IMR-90 (cell line): ENCODE results near the gene TNFRSF11A. TPM values are rescaled to one million over a fixed set of nuclear protein-coding genes. Genes with fewer than 3 reads are reported as not detected.

Experiments used
- ATAC-seq: fragments of 200-7000 bp; cut with Tn5 transposase; 2 replicates; pipeline ENCODE4 v1.9.1; 2020; ENCODE audit warnings: low read depth, mild to moderate bottlenecking, moderate library complexity
- BruUV-seq: library from RNA; stranded (reverse); fragments of 400-500 nt; replicated peaks from 2 replicates; lab custom pipeline; 2021; lab: Mats Ljungman, UMichigan
- CTCF ChIA-PET: fragments of 300-600 bp; formaldehyde crosslinking; extraction: SDS; loops from one replicate; lab custom pipeline; 2021; ENCODE audit warnings: antibody characterized with exemption; lab: Yijun Ruan, JAX
- POLR2A ChIA-PET: fragments of 300-600 bp; sonication (Branson Sonifier 250); formaldehyde crosslinking; loops from one replicate; lab custom pipeline; 2022; ENCODE audit warnings: antibody characterized with exemption; ENCODE audit not compliant: unreplicated experiment; lab: Charles Lee
- DNase-seq: peaks from one replicate; pipeline ENCODE4 v3.0.0; 2013
- H2AFZ ChIP-seq: replicated peaks from 2 replicates; pipeline ENCODE3; 2013; ENCODE audit warnings: low read length, mild to moderate bottlenecking; ENCODE audit not compliant: poor library complexity
- H2AK5ac ChIP-seq: 2 replicates; pipeline ENCODE4 v1.6.1; 2013; ENCODE audit warnings: low read depth, low read length, inconsistent platforms
- H2AK9ac ChIP-seq: replicated peaks from 2 replicates; pipeline ENCODE3; 2013; ENCODE audit warnings: mild to moderate bottlenecking, low read depth, low read length, moderate library complexity; ENCODE audit not compliant: poor library complexity
- H2BK120ac ChIP-seq: 2 replicates; pipeline ENCODE4 v1.6.1; 2013; ENCODE audit warnings: low read depth, low read length, inconsistent platforms
- H2BK15ac ChIP-seq: 3 replicates; pipeline ENCODE4 v1.6.1; 2013; ENCODE audit warnings: low read depth, low read length, inconsistent platforms
- H2BK20ac ChIP-seq: 2 replicates; pipeline ENCODE4 v1.6.1; 2013; ENCODE audit warnings: low read depth, mild to moderate bottlenecking, inconsistent platforms, low read length, moderate library complexity
- H2BK5ac ChIP-seq: 2 replicates; pipeline ENCODE4 v1.6.1; 2013; ENCODE audit warnings: mild to moderate bottlenecking, low read depth, low read length, inconsistent platforms; ENCODE audit not compliant: poor library complexity, severe bottlenecking
- H3K14ac ChIP-seq: replicated peaks from 2 replicates; pipeline ENCODE4 v1.6.1; 2013; ENCODE audit warnings: low read depth, low read length, inconsistent platforms
- H3K18ac ChIP-seq: 2 replicates; pipeline ENCODE4 v1.6.1; 2013; ENCODE audit warnings: low read depth, low read length, control low read depth
- H3K23ac ChIP-seq: 2 replicates; pipeline ENCODE4 v1.6.1; 2013; ENCODE audit warnings: low read depth, low read length, inconsistent platforms
- H3K27ac ChIP-seq: 2 replicates; pipeline ENCODE4 v1.5.1; 2013; ENCODE audit warnings: mild to moderate bottlenecking, control low read depth, low read length; ENCODE audit not compliant: insufficient read depth
- H3K27me3 ChIP-seq: 2 replicates; pipeline ENCODE4 v1.6.1; 2013; ENCODE audit warnings: low read length; ENCODE audit not compliant: control insufficient read depth, insufficient read depth
- H3K36me3 ChIP-seq: 2 replicates; pipeline ENCODE4 v1.6.1; 2013; ENCODE audit warnings: low read length, mixed read lengths; ENCODE audit not compliant: control insufficient read depth, insufficient read depth
- H3K4ac ChIP-seq: 2 replicates; pipeline ENCODE4 v1.6.1; 2013; ENCODE audit warnings: low read depth, low read length, inconsistent platforms
- H3K4me1 ChIP-seq: 2 replicates; pipeline ENCODE4 v1.6.1; 2013; ENCODE audit warnings: low read length, mixed read lengths; ENCODE audit not compliant: control insufficient read depth, insufficient read depth
- H3K4me2 ChIP-seq: 2 replicates; pipeline ENCODE4 v1.6.1; 2013; ENCODE audit warnings: low read depth, mild to moderate bottlenecking, control low read depth, low read length, moderate library complexity
- H3K4me3 ChIP-seq: 2 replicates; pipeline ENCODE4 v1.5.1; 2013; ENCODE audit warnings: low read depth, mild to moderate bottlenecking, control low read depth, low read length, moderate library complexity; ENCODE audit not compliant: insufficient read depth
- H3K56ac ChIP-seq: 2 replicates; pipeline ENCODE4 v1.6.1; 2013; ENCODE audit warnings: low read length, inconsistent platforms; ENCODE audit not compliant: insufficient read depth; ENCODE audit errors: extremely low read depth
- H3K79me1 ChIP-seq, 2 experiments: 2 replicates each; pipeline ENCODE4 v1.6.1; 2013; ENCODE audit warnings: low read length in 2 of 2, inconsistent platforms in 1 of 2, low read depth in 1 of 2
- H3K9ac ChIP-seq: 2 replicates; pipeline ENCODE4 v1.6.1; 2013; ENCODE audit warnings: low read depth, low read length, control low read depth
- H3K9me1 ChIP-seq: 2 replicates; pipeline ENCODE4 v1.6.1; 2013; ENCODE audit warnings: low read length, inconsistent platforms; ENCODE audit not compliant: insufficient read depth
- H3K9me3 ChIP-seq: 2 replicates; pipeline ENCODE4 v1.6.1; 2013; ENCODE audit warnings: low read length; ENCODE audit not compliant: control insufficient read depth, insufficient read depth
- H4K20me1 ChIP-seq: 2 replicates; pipeline ENCODE4 v1.6.1; 2013; ENCODE audit warnings: low read length, inconsistent platforms; ENCODE audit not compliant: insufficient read depth
- H4K5ac ChIP-seq: 2 replicates; pipeline ENCODE4 v1.6.1; 2013; ENCODE audit warnings: mild to moderate bottlenecking, low read depth, low read length, control low read depth
- H4K8ac ChIP-seq, 2 experiments: 2 replicates each; pipeline ENCODE4 v1.6.1; 2013; ENCODE audit warnings: low read depth in 2 of 2, low read length in 2 of 2, control low read depth in 1 of 2, inconsistent platforms in 1 of 2
- H4K91ac ChIP-seq: 2 replicates; pipeline ENCODE4 v1.6.1; 2013; ENCODE audit warnings: low read depth, low read length, inconsistent platforms; ENCODE audit not compliant: insufficient read depth
- BHLHE40 ChIP-seq: fragments of 150-350 bp; IDR thresholded peaks from 2 replicates; pipeline ENCODE4 v1.6.1; 2016; ENCODE audit warnings: mild to moderate bottlenecking, low read depth, low read length
- CEBPB ChIP-seq: IDR thresholded peaks from 2 replicates; pipeline ENCODE4 v1.6.1; 2012; ENCODE audit warnings: low read depth, low read length, improper control_type of control experiment
- CHD1 ChIP-seq: IDR thresholded peaks from 2 replicates; pipeline ENCODE4 v1.6.1; 2012; ENCODE audit warnings: low read depth, low read length, improper control_type of control experiment
- FOS ChIP-seq: fragments of 150-350 bp; IDR thresholded peaks from 2 replicates; pipeline ENCODE4 v1.6.1; 2016; ENCODE audit warnings: low read depth, low read length
- MAFK ChIP-seq: IDR thresholded peaks from 2 replicates; pipeline ENCODE4 v1.6.1; 2012; ENCODE audit warnings: low read depth, low read length, improper control_type of control experiment
- MAZ ChIP-seq: IDR thresholded peaks from 2 replicates; pipeline ENCODE4 v1.6.1; 2012; ENCODE audit warnings: low read depth, mild to moderate bottlenecking, low read length, improper control_type of control experiment, moderate library complexity, borderline replicate concordance
- MXI1 ChIP-seq: IDR thresholded peaks from 2 replicates; pipeline ENCODE4 v1.6.1; 2012; ENCODE audit warnings: low read depth, mild to moderate bottlenecking, low read length, moderate library complexity, borderline replicate concordance
- NFE2L2 ChIP-seq: fragments of 150-350 bp; IDR thresholded peaks from 2 replicates; pipeline ENCODE4 v1.6.1; 2016; ENCODE audit warnings: low read depth, mild to moderate bottlenecking, low read length
- POLR2A ChIP-seq: IDR thresholded peaks from 2 replicates; pipeline ENCODE4 v1.6.1; 2012; ENCODE audit warnings: mild to moderate bottlenecking, low read depth, low read length
- RAD21 ChIP-seq: IDR thresholded peaks from 2 replicates; pipeline ENCODE4 v1.6.1; 2012; ENCODE audit warnings: low read length, improper control_type of control experiment
- RCOR1 ChIP-seq: IDR thresholded peaks from 2 replicates; pipeline ENCODE4 v1.6.1; 2012; ENCODE audit warnings: mild to moderate bottlenecking, low read length, improper control_type of control experiment; ENCODE audit not compliant: insufficient replicate concordance
- RFX5 ChIP-seq: IDR thresholded peaks from 2 replicates; pipeline ENCODE4 v1.8.0; 2012; ENCODE audit warnings: low read depth, mild to moderate bottlenecking, low read length, moderate library complexity
- SMC3 ChIP-seq: fragments of 150-350 bp; IDR thresholded peaks from 2 replicates; pipeline ENCODE4 v1.6.1; 2016; ENCODE audit warnings: low read depth, mild to moderate bottlenecking, antibody characterized with exemption, low read length, moderate library complexity
- WGBS, 2 experiments: methylation state at CpG; one replicate each; pipeline versions ENCODE4 v1.1.5 to v1.1.7; 2013; ENCODE audit warnings: missing lambda C conversion rate in 2 of 2; ENCODE audit not compliant: insufficient read length in 1 of 2; ENCODE audit errors: extremely low coverage in 2 of 2; 5-methylcytosine and 5-hydroxymethylcytosine counted together
- dilution Hi-C: fragments of 300-500 bp; cut with HindIII; formaldehyde crosslinking; loops from one replicate; pipeline ENCODE4 v1.14.3; 2018; ENCODE audit warnings: low sequenced_read_pairs; ENCODE audit not compliant: unreplicated experiment
- in situ Hi-C: fragments of 300-500 bp; cut with MboI; formaldehyde crosslinking; loops from 3 replicates; pipeline ENCODE4 v1.14.3; 2019; ENCODE audit warnings: low sequenced_read_pairs, inconsistent platforms, mixed read lengths
- intact Hi-C: fragments of 100-400 bp; cut with micrococcal nuclease; formaldehyde crosslinking; loops from 2 replicates; pipeline ENCODE4 v1.10.0; 2022
- polyA plus RNA-seq, 3 experiments: library from polyadenylated mRNA; depleted of rRNA; stranded (reverse); fragments of >200 nt; gene quantifications; 2 replicates each; pipeline ENCODE4 v1.2.3, GENCODE V29; 2012; ENCODE audit warnings: low replicate concordance in 1 of 3
- total RNA-seq: library from RNA; depleted of rRNA; stranded (reverse); fragments of >200 nt; gene quantifications from 2 replicates; pipeline ENCODE4 v1.2.3, GENCODE V29; 2012
- TF ChIP-seq, protein P1 (sequence below): conservative IDR thresholded peaks from 2 replicates; pipeline ENCODE4 v1.5.1; 2012; ENCODE audit warnings: mild to moderate bottlenecking, low read depth, low read length, improper control_type of control experiment
- TF ChIP-seq, protein P2 (sequence below): fragments of 150-350 bp; IDR thresholded peaks from 2 replicates; pipeline ENCODE4 v1.6.1; 2017; ENCODE audit warnings: mild to moderate bottlenecking, antibody characterized with exemption, low read length, low read depth
- TF ChIP-seq, protein P3 (sequence below): fragments of 150-350 bp; IDR thresholded peaks from 2 replicates; pipeline ENCODE4 v1.6.1; 2016; ENCODE audit warnings: low read depth, mild to moderate bottlenecking, low read length, moderate library complexity, borderline replicate concordance

Gene TNFRSF11A
- total and polyA plus RNA-seq, 2 of the 4 experiments (the other 2 are of a cell fraction) = under 0.01 TPM; not detected in 1

DNA sequence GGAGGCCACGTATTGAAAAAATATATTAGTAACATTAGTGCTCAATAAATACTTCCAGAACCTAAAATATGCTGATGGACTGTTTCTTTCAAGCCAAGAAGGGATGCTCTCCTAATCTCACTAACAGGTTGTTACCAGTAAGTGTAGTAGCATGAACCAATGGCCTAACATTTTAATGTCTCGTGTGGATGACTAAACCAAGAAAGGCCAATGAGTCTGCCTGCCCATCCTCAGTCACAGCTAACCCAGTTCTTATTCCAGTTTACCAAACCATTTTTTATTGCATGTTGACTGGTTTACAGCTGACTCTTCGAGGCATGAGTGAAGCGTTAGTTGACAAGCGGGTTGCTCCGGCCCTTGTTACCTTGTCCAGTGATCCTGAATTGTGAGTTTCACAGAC, 45.1 kb upstream of the TNFRSF11A start:
- no peak overlapping the region for H3K4ac ChIP-seq
- DNase-seq (no peak), ATAC-seq (no peak)
- no peak for TF ChIP-seq CEBPB
- no peak for TF ChIP-seq MAZ
- TF ChIP-seq, protein P1, sequence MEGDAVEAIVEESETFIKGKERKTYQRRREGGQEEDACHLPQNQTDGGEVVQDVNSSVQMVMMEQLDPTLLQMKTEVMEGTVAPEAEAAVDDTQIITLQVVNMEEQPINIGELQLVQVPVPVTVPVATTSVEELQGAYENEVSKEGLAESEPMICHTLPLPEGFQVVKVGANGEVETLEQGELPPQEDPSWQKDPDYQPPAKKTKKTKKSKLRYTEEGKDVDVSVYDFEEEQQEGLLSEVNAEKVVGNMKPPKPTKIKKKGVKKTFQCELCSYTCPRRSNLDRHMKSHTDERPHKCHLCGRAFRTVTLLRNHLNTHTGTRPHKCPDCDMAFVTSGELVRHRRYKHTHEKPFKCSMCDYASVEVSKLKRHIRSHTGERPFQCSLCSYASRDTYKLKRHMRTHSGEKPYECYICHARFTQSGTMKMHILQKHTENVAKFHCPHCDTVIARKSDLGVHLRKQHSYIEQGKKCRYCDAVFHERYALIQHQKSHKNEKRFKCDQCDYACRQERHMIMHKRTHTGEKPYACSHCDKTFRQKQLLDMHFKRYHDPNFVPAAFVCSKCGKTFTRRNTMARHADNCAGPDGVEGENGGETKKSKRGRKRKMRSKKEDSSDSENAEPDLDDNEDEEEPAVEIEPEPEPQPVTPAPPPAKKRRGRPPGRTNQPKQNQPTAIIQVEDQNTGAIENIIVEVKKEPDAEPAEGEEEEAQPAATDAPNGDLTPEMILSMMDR = no peak
- TF ChIP-seq RAD21 = no peak
- TF ChIP-seq, protein P2, sequence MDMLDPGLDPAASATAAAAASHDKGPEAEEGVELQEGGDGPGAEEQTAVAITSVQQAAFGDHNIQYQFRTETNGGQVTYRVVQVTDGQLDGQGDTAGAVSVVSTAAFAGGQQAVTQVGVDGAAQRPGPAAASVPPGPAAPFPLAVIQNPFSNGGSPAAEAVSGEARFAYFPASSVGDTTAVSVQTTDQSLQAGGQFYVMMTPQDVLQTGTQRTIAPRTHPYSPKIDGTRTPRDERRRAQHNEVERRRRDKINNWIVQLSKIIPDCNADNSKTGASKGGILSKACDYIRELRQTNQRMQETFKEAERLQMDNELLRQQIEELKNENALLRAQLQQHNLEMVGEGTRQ = no peak
- no peak for TF ChIP-seq MAFK
- no peak for TF ChIP-seq NFE2L2
- TF ChIP-seq RCOR1 = no peak
- TF ChIP-seq RFX5 = no peak
- no peak for TF ChIP-seq MXI1
- TF ChIP-seq, protein P3, sequence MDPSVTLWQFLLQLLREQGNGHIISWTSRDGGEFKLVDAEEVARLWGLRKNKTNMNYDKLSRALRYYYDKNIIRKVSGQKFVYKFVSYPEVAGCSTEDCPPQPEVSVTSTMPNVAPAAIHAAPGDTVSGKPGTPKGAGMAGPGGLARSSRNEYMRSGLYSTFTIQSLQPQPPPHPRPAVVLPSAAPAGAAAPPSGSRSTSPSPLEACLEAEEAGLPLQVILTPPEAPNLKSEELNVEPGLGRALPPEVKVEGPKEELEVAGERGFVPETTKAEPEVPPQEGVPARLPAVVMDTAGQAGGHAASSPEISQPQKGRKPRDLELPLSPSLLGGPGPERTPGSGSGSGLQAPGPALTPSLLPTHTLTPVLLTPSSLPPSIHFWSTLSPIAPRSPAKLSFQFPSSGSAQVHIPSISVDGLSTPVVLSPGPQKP = no peak
- no peak for TF ChIP-seq FOS
- TF ChIP-seq POLR2A = no peak
- no peak for TF ChIP-seq SMC3
- TF ChIP-seq BHLHE40 = no peak
- no peak for TF ChIP-seq CHD1
- H3K27ac ChIP-seq = no peak overlapping the region
- no peaks in the 10 kb centered on the region; the same call in 1 of the 2 replicates for H3K9me1 ChIP-seq
- dilution Hi-C loops (no loop called here), in situ Hi-C loops (loop anchor here (25.0 kb wide), 1 partner anchor 282 kb away; no protein-coding TSS in a partner anchor), intact Hi-C loops (no loop called here)
- no peak overlapping the region for H2AK9ac ChIP-seq
- no peak overlapping the region for H2BK15ac ChIP-seq
- no CpG with 5 or more reads among the region's 6 CpGs for WGBS, 2 experiments
- peaks cover 3 to 11% of the 10 kb centered on the region in 2 experiments; a peak in 2 of 4 replicates for H3K79me1 ChIP-seq
- no peak overlapping the region for H3K4me2 ChIP-seq
- peaks cover 7% of the 10 kb centered on the region for H3K4me1 ChIP-seq
- H3K56ac ChIP-seq = no peak overlapping the region
- no peak overlapping the region for H2BK5ac ChIP-seq
- no peak overlapping the region for H4K91ac ChIP-seq
- H3K23ac ChIP-seq = no peak overlapping the region
- H3K9ac ChIP-seq = no peak overlapping the region
- no peaks in the 10 kb centered on the region for H4K20me1 ChIP-seq
- no peak overlapping the region for H2AK5ac ChIP-seq
- no peak overlapping the region for H2AFZ ChIP-seq
- no peak overlapping the region for H3K4me3 ChIP-seq
- ChIA-PET POLR2A (no interaction called here), CTCF (interaction anchor here (0.6 kb wide), 1 partner anchor 40 kb away, joined by 3 read pairs; no protein-coding TSS in a partner anchor)
- H2BK120ac ChIP-seq = no peak overlapping the region
- peak overlapping the region; percentile 19; the same call in 1 of the 2 replicates for H3K18ac ChIP-seq
- H3K36me3 ChIP-seq = peaks cover 8% of the 10 kb centered on the region; the same call in 1 of the 2 replicates
- no peak overlapping the region for H4K8ac ChIP-seq
- no TSS peak for BruUV-seq
- H2BK20ac ChIP-seq = peak overlapping the region; percentile 18; the same call in 1 of the 2 replicates
- no peak overlapping the region for H4K5ac ChIP-seq
- no peak overlapping the region for H3K14ac ChIP-seq
- H3K9me3 ChIP-seq = no peaks in the 10 kb centered on the region
- H3K27me3 ChIP-seq = no peaks in the 10 kb centered on the region
